ENCODE measurements around the gene AMPD1.

Gene AMPD1

GRCh38 chr1:114701931-114702330 is 6.6 kb upstream of the AMPD1 start:
- no CpG with 5 or more reads among the region's 2 CpGs for WGBS, 2 donors (ENCODE audit: extremely low coverage in 2 of 2, insufficient read length in 2 of 2, insufficient replicate concordance in 1 of 2)
- Histone ChIP-seq H3K27me3 (ENCODE audit: control insufficient read depth in 3 of 3, insufficient read depth in 3 of 3, low read depth in 1 of 3, low read length in 3 of 3) (peaks cover 0 to 5% (median 0%) of the 10 kb centered on the region in 3 experiments), H2AK5ac (ENCODE audit: low read depth, low read length) (no peak overlapping the region), H2BK5ac (ENCODE audit: low read length) (no peak overlapping the region), H4K91ac (ENCODE audit: low read depth, low read length, poor library complexity) (no peak overlapping the region), H3K4me3 (ENCODE audit: low read length in 2 of 2) (no peak overlapping the region), H3K9ac (ENCODE audit: low read depth, low read length, poor library complexity) (no peak overlapping the region), H2BK15ac (ENCODE audit: low read length) (no peak overlapping the region), H2AFZ (ENCODE audit: low read length) (no peak overlapping the region), H2BK120ac (ENCODE audit: low read depth, low read length) (no peak overlapping the region), H3K23ac (ENCODE audit: low read depth, low read length, poor library complexity) (no peak overlapping the region), H3K4me2 (ENCODE audit: insufficient read depth, low read length, poor library complexity, severe bottlenecking) (no peak overlapping the region), H3K79me1 (ENCODE audit: low read depth, low read length) (no peaks in the 10 kb centered on the region), H3K36me3 (replicated peaks in 1 of 2; ENCODE audit: control insufficient read depth in 2 of 2, insufficient read depth in 2 of 2, low read length in 2 of 2) (peaks cover 0 to 19% of the 10 kb centered on the region in 2 donors), H3K27ac (replicated peaks; ENCODE audit: low read length) (no peak overlapping the region), H3K18ac (ENCODE audit: low read length) (no peak overlapping the region), H3K4me1 (ENCODE audit: control insufficient read depth in 2 of 2, insufficient read depth in 1 of 2, low read depth in 1 of 2, low read length in 2 of 2) (no peaks in the 10 kb centered on the region), H3K4ac (ENCODE audit: low read length) (no peak overlapping the region), H3K14ac (ENCODE audit: low read length) (no peak overlapping the region), H2BK12ac (ENCODE audit: low read length) (no peak overlapping the region), H3K9me3 (replicated peaks in 1 of 2; ENCODE audit: control insufficient read depth in 2 of 2, insufficient read depth in 1 of 2, low read depth in 1 of 2, low read length in 2 of 2) (no peaks in the 10 kb centered on the region), H4K8ac (ENCODE audit: low read depth, low read length) (no peak overlapping the region)
- no peak for DNase-seq (ENCODE audit: low spot score)

- Histone ChIP-seq H3K79me1 (ENCODE audit: low read depth, low read length) (no peaks in the 10 kb centered on the region), H3K36me3 (replicated peaks in 1 of 2; ENCODE audit: control insufficient read depth in 2 of 2, insufficient read depth in 2 of 2, low read length in 2 of 2) (peaks cover 0 to 3% of the 10 kb centered on the region in 2 donors), H2AFZ (ENCODE audit: low read length) (no peak overlapping the region), H3K14ac (ENCODE audit: low read length) (no peak overlapping the region), H3K9ac (ENCODE audit: low read depth, low read length, poor library complexity) (no peak overlapping the region), H3K27me3 (ENCODE audit: control insufficient read depth in 3 of 3, insufficient read depth in 3 of 3, low read depth in 1 of 3, low read length in 3 of 3) (peaks cover 0 to 5% (median 0%) of the 10 kb centered on the region in 3 experiments), H2AK5ac (ENCODE audit: low read depth, low read length) (no peak overlapping the region), H3K27ac (replicated peaks; ENCODE audit: low read length) (no peak overlapping the region), H3K4me3 (ENCODE audit: low read length in 2 of 2) (no peak overlapping the region), H3K18ac (ENCODE audit: low read length) (no peak overlapping the region), H2BK5ac (ENCODE audit: low read length) (no peak overlapping the region), H2BK120ac (ENCODE audit: low read depth, low read length) (no peak overlapping the region), H3K9me3 (replicated peaks in 1 of 2; ENCODE audit: control insufficient read depth in 2 of 2, insufficient read depth in 1 of 2, low read depth in 1 of 2, low read length in 2 of 2) (no peaks in the 10 kb centered on the region), H3K4ac (ENCODE audit: low read length) (no peak overlapping the region), H3K4me1 (ENCODE audit: control insufficient read depth in 2 of 2, insufficient read depth in 1 of 2, low read depth in 1 of 2, low read length in 2 of 2) (no peaks in the 10 kb centered on the region), H3K4me2 (ENCODE audit: insufficient read depth, low read length, poor library complexity, severe bottlenecking) (no peak overlapping the region), H4K91ac (ENCODE audit: low read depth, low read length, poor library complexity) (no peak overlapping the region), H3K23ac (ENCODE audit: low read depth, low read length, poor library complexity) (no peak overlapping the region), H2BK12ac (ENCODE audit: low read length) (no peak overlapping the region), H4K8ac (ENCODE audit: low read depth, low read length) (no peak overlapping the region), H2BK15ac (ENCODE audit: low read length) (no peak overlapping the region)
- WGBS, 2 donors (ENCODE audit: extremely low coverage in 2 of 2, insufficient read length in 2 of 2, insufficient replicate concordance in 1 of 2), result no CpG with 5 or more reads among the region's 4 CpGs
- DNase-seq (ENCODE audit: low spot score), result no peak
These were observed 4.8 kb upstream of the AMPD1 start for GRCh38 chr1:114700036-114700600.

- no peak overlapping the region for H2AFZ ChIP-seq (ENCODE audit: low read length)
- H2BK12ac ChIP-seq (ENCODE audit: low read length), result no peak overlapping the region
- H2BK120ac ChIP-seq (ENCODE audit: low read depth, low read length), result no peak overlapping the region
- no peaks in the 10 kb centered on the region for H3K4me1 ChIP-seq (ENCODE audit: control insufficient read depth in 2 of 2, insufficient read depth in 1 of 2, low read depth in 1 of 2, low read length in 2 of 2)
- H3K23ac ChIP-seq (ENCODE audit: low read depth, low read length, poor library complexity), result no peak overlapping the region
- H3K14ac ChIP-seq (ENCODE audit: low read length), result no peak overlapping the region
- no peak overlapping the region for H3K27ac ChIP-seq (replicated peaks; ENCODE audit: low read length)
- H4K91ac ChIP-seq (ENCODE audit: low read depth, low read length, poor library complexity), result no peak overlapping the region
- no peaks in the 10 kb centered on the region for H3K79me1 ChIP-seq (ENCODE audit: low read depth, low read length)
- H3K27me3 ChIP-seq (ENCODE audit: control insufficient read depth in 3 of 3, insufficient read depth in 3 of 3, low read depth in 1 of 3, low read length in 3 of 3), result peaks cover 0 to 5% (median 0%) of the 10 kb centered on the region in 3 experiments
- H3K18ac ChIP-seq (ENCODE audit: low read length), result no peak overlapping the region
- H3K9me3 ChIP-seq (replicated peaks in 1 of 2; ENCODE audit: control insufficient read depth in 2 of 2, insufficient read depth in 1 of 2, low read depth in 1 of 2, low read length in 2 of 2), result no peaks in the 10 kb centered on the region
- no peak for DNase-seq (ENCODE audit: low spot score)
- H2BK15ac ChIP-seq (ENCODE audit: low read length), result no peak overlapping the region
- no peak overlapping the region for H2BK5ac ChIP-seq (ENCODE audit: low read length)
- H3K36me3 ChIP-seq (replicated peaks in 1 of 2; ENCODE audit: control insufficient read depth in 2 of 2, insufficient read depth in 2 of 2, low read length in 2 of 2), result no peaks in the 10 kb centered on the region
- H4K8ac ChIP-seq (ENCODE audit: low read depth, low read length), result no peak overlapping the region
- no peak overlapping the region for H3K4me2 ChIP-seq (ENCODE audit: insufficient read depth, low read length, poor library complexity, severe bottlenecking)
- H3K9ac ChIP-seq (ENCODE audit: low read depth, low read length, poor library complexity), result no peak overlapping the region
- H3K4me3 ChIP-seq (ENCODE audit: low read length in 2 of 2), result no peak overlapping the region
- no peak overlapping the region for H2AK5ac ChIP-seq (ENCODE audit: low read depth, low read length)
- no peak overlapping the region for H3K4ac ChIP-seq (ENCODE audit: low read length)
These were observed 1.5 kb upstream of the AMPD1 start for GRCh38 chr1:114696810-114697209.

DNA sequence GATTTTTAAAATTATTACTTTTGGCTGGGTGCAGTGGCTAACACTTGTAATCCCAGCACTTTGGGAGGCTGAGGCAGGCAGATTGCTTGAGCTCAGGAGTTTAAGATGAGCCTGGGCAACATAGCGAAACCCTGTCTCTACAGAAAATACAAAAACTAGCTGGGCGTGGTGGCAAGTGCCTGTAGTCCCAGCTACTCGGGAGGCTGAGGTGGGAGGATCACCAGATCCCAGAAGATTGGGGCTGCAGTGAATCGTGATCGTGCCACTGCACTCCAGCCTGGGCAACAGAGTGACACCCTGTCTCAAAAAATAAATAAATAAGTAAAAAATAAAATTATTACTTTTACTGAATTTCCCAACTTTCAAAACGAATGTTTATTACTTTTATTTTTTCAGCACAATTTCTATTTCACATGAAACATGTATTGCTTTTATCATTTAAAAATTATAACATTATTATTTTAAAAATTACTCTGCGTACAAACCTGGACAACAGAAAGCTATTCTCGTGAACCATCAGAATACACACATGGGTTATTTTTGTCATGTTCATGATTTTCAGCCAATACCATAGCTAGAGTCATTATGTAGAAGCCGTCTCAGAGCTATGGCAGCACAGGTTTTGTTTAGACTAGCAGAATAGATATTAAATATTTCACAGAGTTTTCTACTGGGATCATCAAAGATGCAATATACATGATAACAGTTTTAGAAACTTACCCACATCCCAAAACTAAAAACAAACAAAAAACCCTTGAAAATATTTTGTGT is 621 bp downstream of the AMPD1 start:
- no peak overlapping the region for H3K18ac ChIP-seq (ENCODE audit: low read length)
- H2AK5ac ChIP-seq (ENCODE audit: low read depth, low read length), result no peak overlapping the region
- no CpG with 5 or more reads among the region's 9 CpGs for WGBS, 2 donors (ENCODE audit: extremely low coverage in 2 of 2, insufficient read length in 2 of 2, insufficient replicate concordance in 1 of 2)
- H3K9me3 ChIP-seq (replicated peaks in 1 of 2; ENCODE audit: control insufficient read depth in 2 of 2, insufficient read depth in 1 of 2, low read depth in 1 of 2, low read length in 2 of 2), result no peaks in the 10 kb centered on the region
- no peak overlapping the region for H2BK5ac ChIP-seq (ENCODE audit: low read length)
- no peak overlapping the region for H4K8ac ChIP-seq (ENCODE audit: low read depth, low read length)
- DNase-seq (ENCODE audit: low spot score), result no peak
- no peak overlapping the region for H3K27ac ChIP-seq (replicated peaks; ENCODE audit: low read length)
- H3K4me1 ChIP-seq (ENCODE audit: control insufficient read depth in 2 of 2, insufficient read depth in 1 of 2, low read depth in 1 of 2, low read length in 2 of 2), result no peaks in the 10 kb centered on the region
- no peak overlapping the region for H3K23ac ChIP-seq (ENCODE audit: low read depth, low read length, poor library complexity)
- no peaks in the 10 kb centered on the region for H3K36me3 ChIP-seq (replicated peaks in 1 of 2; ENCODE audit: control insufficient read depth in 2 of 2, insufficient read depth in 2 of 2, low read length in 2 of 2)
- H2BK120ac ChIP-seq (ENCODE audit: low read depth, low read length), result no peak overlapping the region
- H4K91ac ChIP-seq (ENCODE audit: low read depth, low read length, poor library complexity), result no peak overlapping the region
- no peak overlapping the region for H3K4ac ChIP-seq (ENCODE audit: low read length)
- no peak overlapping the region for H2BK12ac ChIP-seq (ENCODE audit: low read length)
- no peaks in the 10 kb centered on the region for H3K79me1 ChIP-seq (ENCODE audit: low read depth, low read length)
- H2BK15ac ChIP-seq (ENCODE audit: low read length), result no peak overlapping the region
- H3K9ac ChIP-seq (ENCODE audit: low read depth, low read length, poor library complexity), result no peak overlapping the region
- H3K27me3 ChIP-seq (ENCODE audit: control insufficient read depth in 3 of 3, insufficient read depth in 3 of 3, low read depth in 1 of 3, low read length in 3 of 3), result peaks cover 0 to 5% (median 0%) of the 10 kb centered on the region in 3 experiments
- no peak overlapping the region for H2AFZ ChIP-seq (ENCODE audit: low read length)
- no peak overlapping the region for H3K4me2 ChIP-seq (ENCODE audit: insufficient read depth, low read length, poor library complexity, severe bottlenecking)
- H3K4me3 ChIP-seq (ENCODE audit: low read length in 2 of 2), result no peak overlapping the region
- H3K14ac ChIP-seq (ENCODE audit: low read length), result no peak overlapping the region

All from neuronal stem cell (in vitro differentiated cells).